GM23248 (cell line): Measurements from ENCODE around the gene C2CD2. TPM values are rescaled to one million over a fixed set of nuclear protein-coding genes. Genes with fewer than 3 reads are reported as not detected.

Source experiments
- DNase-seq: peaks from one replicate; pipeline ENCODE4 v3.0.0-alpha.2; 2015
- H2AFZ ChIP-seq: fragments of 200-600 bp; sonication (generic); 2 replicates; pipeline ENCODE4 v1.6.1; 2016; ENCODE audit warnings: antibody characterized with exemption
- H3F3A ChIP-seq: fragments of 200-600 bp; sonication (generic); 2 replicates; pipeline ENCODE4 v1.6.1; 2016; ENCODE audit warnings: mild to moderate bottlenecking, antibody characterized with exemption, mixed run types; ENCODE audit not compliant: insufficient read depth
- H3K27ac ChIP-seq: fragments of 200-600 bp; sonication (generic); 2 replicates; pipeline ENCODE4 v1.5.1; 2016; ENCODE audit warnings: mild to moderate bottlenecking
- H3K27me3 ChIP-seq: fragments of 200-600 bp; sonication (generic); replicated peaks from 2 replicates; pipeline ENCODE4 v1.6.1; 2016; ENCODE audit warnings: mild to moderate bottlenecking; ENCODE audit not compliant: insufficient read depth
- H3K36me3 ChIP-seq: fragments of 200-600 bp; sonication (generic); 2 replicates; pipeline ENCODE4 v1.6.1; 2016; ENCODE audit warnings: low read depth, mild to moderate bottlenecking
- H3K4me1 ChIP-seq: fragments of 200-600 bp; sonication (generic); 2 replicates; pipeline ENCODE4 v1.6.1; 2016; ENCODE audit warnings: mild to moderate bottlenecking; ENCODE audit not compliant: insufficient read depth
- H3K4me2 ChIP-seq: fragments of 200-600 bp; sonication (generic); one replicate; pipeline ENCODE4 v1.6.1; 2016; ENCODE audit warnings: mild to moderate bottlenecking; ENCODE audit not compliant: unreplicated experiment
- H3K4me3 ChIP-seq: fragments of 200-600 bp; sonication (generic); 2 replicates; pipeline ENCODE4 v1.5.1; 2016; ENCODE audit warnings: mild to moderate bottlenecking
- H3K79me2 ChIP-seq: fragments of 200-600 bp; sonication (generic); 2 replicates; pipeline ENCODE4 v1.6.1; 2016; ENCODE audit warnings: mild to moderate bottlenecking; ENCODE audit not compliant: insufficient read depth
- H3K9ac ChIP-seq: fragments of 200-600 bp; sonication (generic); 2 replicates; pipeline ENCODE4 v1.6.1; 2016; ENCODE audit warnings: mild to moderate bottlenecking
- H3K9me2 ChIP-seq: fragments of 200-600 bp; sonication (generic); 2 replicates; pipeline ENCODE4 v1.6.1; 2016; ENCODE audit warnings: mixed run types, mild to moderate bottlenecking, moderate library complexity; ENCODE audit not compliant: insufficient read depth
- H3K9me3 ChIP-seq: fragments of 200-600 bp; sonication (generic); one replicate; pipeline ENCODE4 v1.6.1; 2017; ENCODE audit warnings: low read depth
- H4K20me1 ChIP-seq: fragments of 200-600 bp; sonication (generic); 2 replicates; pipeline ENCODE4 v1.6.0; 2016; ENCODE audit not compliant: insufficient read depth
- EZH2 ChIP-seq: fragments of 200-600 bp; sonication (generic); IDR thresholded peaks from 2 replicates; pipeline ENCODE4 v1.6.1; 2018; ENCODE audit warnings: antibody characterized with exemption, mild to moderate bottlenecking; ENCODE audit not compliant: insufficient read depth, poor library complexity, severe bottlenecking
- EZH2phosphoT487 ChIP-seq: fragments of 200-600 bp; sonication (generic); IDR thresholded peaks from 2 replicates; pipeline ENCODE4 v1.6.1; 2018; ENCODE audit warnings: antibody characterized with exemption, moderate library complexity, mild to moderate bottlenecking, low read depth; ENCODE audit not compliant: insufficient read depth
- WGBS, 2 experiments: methylation state at CpG; one replicate each; pipeline ENCODE4 v1.1.6; 2015 to 2017; ENCODE audit warnings: low lambda C conversion rate in 2 of 2, low coverage in 1 of 2; ENCODE audit errors: missing lambda C conversion rate in 2 of 2; 5-methylcytosine and 5-hydroxymethylcytosine counted together
- in situ Hi-C: fragments of 300-500 bp; cut with MboI; formaldehyde crosslinking; loops from 2 replicates; pipeline ENCODE4 v1.15.0; 2020
- polyA plus RNA-seq: library from polyadenylated mRNA; unstranded; fragments of >200 nt; fragmentation: Nextera tagmentation; extraction: Ambion mirVana; gene quantifications from 2 replicates; pipeline ENCODE4 v1.2.1, GENCODE V29; 2016
- total RNA-seq: library from RNA; depleted of rRNA; stranded (reverse); fragments of >200 nt; shearing (Covaris generic); gene quantifications from 2 replicates; pipeline ENCODE4 v1.2.3, GENCODE V29; 2014

Gene C2CD2
- total and polyA plus RNA-seq, 2 experiments from 2014 or later, result 7.6 to 12.2 TPM

DNA sequence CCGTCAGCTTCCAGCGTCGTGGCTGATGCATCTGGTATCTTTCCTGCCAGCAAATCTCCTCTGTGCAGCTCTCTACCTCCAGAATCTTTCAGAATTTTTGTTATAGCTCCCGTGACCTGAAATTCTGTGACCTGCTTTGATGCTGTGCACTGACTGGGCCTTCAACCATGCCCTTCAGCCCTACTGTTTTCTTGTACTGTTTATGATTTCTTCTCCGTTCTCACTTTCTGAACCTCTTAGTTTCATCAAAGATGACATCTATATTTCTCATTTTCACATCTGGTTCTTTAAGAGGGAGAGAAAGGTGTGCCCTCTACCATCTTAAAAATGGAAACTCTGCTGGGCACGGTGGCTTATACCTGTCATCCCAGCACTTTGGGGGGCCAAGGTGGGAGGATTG is 80.4 kb downstream of the C2CD2 start:
- TF ChIP-seq EZH2phosphoT487 (no peak), EZH2 (no peak)
- Histone ChIP-seq H3K9ac (no peak overlapping the region), H3K79me2 (peaks cover 47% of the 10 kb centered on the region), H3K4me3 (no peak overlapping the region), H3F3A (0 out of 2 replicates have a peak, but pooled peaks cover 10% of the 10 kb centered on the region), H4K20me1 (no peaks in the 10 kb centered on the region), H3K9me3 (no peaks in the 10 kb centered on the region), H3K27ac (no peak overlapping the region), H2AFZ (no peak overlapping the region), H3K27me3 (no peaks in the 10 kb centered on the region), H3K4me2 (no peak overlapping the region), H3K4me1 (peaks cover 13% of the 10 kb centered on the region), H3K9me2 (no peaks in the 10 kb centered on the region), H3K36me3 (0 out of 2 replicates have a peak, but pooled peaks cover 4% of the 10 kb centered on the region)
- WGBS, 2 experiments, result 78 to 80% methylated on average over 6 of the region's 6 CpGs
- DNase-seq, result no peak
- in situ Hi-C loops, result no loop called here

DNA sequence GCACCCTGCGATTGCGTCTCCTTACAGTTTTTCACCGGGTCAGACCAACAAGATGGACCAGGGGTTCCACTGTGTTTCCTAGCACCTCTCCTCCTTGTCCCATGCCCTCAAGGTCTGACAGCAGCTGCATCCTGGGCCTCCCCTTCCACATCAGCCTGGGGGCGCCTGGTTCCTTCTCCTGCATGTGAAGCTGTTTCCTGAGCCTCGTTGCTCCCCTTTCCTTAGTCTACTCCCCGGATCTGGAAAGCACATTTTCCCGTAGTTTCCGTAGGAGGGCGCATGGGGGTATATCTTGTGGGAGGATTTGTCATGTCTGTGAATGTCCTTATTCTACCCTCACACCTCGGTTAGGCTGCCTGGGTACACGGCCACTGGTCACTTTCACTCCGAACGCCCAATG is 80.8 kb downstream of the C2CD2 start:
- 86 to 92% methylated on average over 13 of the region's 13 CpGs for WGBS, 2 experiments
- no peaks in the 10 kb centered on the region for H3K9me3 ChIP-seq
- H3K9ac ChIP-seq, result no peak overlapping the region
- H3K27me3 ChIP-seq, result no peaks in the 10 kb centered on the region
- no peak for DNase-seq
- in situ Hi-C loops, result no loop called here
- H2AFZ ChIP-seq, result no peak overlapping the region
- peaks cover 17% of the 10 kb centered on the region for H3K4me1 ChIP-seq
- no peaks in the 10 kb centered on the region for H3K9me2 ChIP-seq
- H3K36me3 ChIP-seq, result 0 out of 2 replicates have a peak, but pooled peaks cover 4% of the 10 kb centered on the region
- no peak overlapping the region for H3K27ac ChIP-seq
- H3F3A ChIP-seq, result 0 out of 2 replicates have a peak, but pooled peaks cover 6% of the 10 kb centered on the region
- peaks cover 42% of the 10 kb centered on the region for H3K79me2 ChIP-seq
- no peak overlapping the region for H3K4me3 ChIP-seq
- no peaks in the 10 kb centered on the region for H4K20me1 ChIP-seq
- TF ChIP-seq EZH2phosphoT487 (no peak), EZH2 (no peak)
- H3K4me2 ChIP-seq, result no peak overlapping the region

- Histone ChIP-seq H4K20me1 (no peaks in the 10 kb centered on the region), H3K4me1 (peaks cover 11% of the 10 kb centered on the region; the same call in 1 of the 2 replicates), H3K9me3 (no peaks in the 10 kb centered on the region), H3K36me3 (0 out of 2 replicates have a peak, but pooled peaks cover 4% of the 10 kb centered on the region), H2AFZ (no peak overlapping the region), H3F3A (no peaks in the 10 kb centered on the region), H3K27me3 (no peaks in the 10 kb centered on the region), H3K79me2 (peaks cover 45% of the 10 kb centered on the region), H3K9ac (no peak overlapping the region), H3K4me3 (no peak overlapping the region), H3K4me2 (no peak overlapping the region), H3K9me2 (no peaks in the 10 kb centered on the region), H3K27ac (no peak overlapping the region)
- 93% methylated on average over 15 of the region's 15 CpGs for WGBS, 2 experiments
- no peak for TF ChIP-seq EZH2phosphoT487
- no peak for TF ChIP-seq EZH2
- no peak for DNase-seq
- in situ Hi-C loops, result no loop called here
These were observed 82.4 kb downstream of the C2CD2 start for GRCh38 chr21:41871293-41872030.

DNA sequence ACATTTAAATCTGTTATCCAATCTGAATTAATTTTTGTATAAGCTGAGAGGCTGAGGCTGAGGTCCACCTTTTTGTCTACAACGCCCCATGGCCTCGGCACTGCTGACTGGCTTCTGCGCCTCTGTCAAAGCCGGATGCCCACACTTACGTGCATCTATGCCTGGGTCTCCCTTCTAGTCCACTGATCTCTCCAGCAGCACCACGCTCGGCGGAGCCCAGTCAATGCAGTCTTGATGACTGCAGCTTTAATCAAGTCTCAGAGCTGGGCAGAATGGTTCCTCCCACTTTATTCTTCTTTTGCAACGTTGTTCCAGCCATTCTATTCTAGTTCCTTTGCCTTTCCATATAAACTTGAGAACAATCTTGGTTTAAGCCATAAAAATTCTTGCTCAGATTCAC is 84.0 kb downstream of the C2CD2 start:
- H3K79me2 ChIP-seq, result peaks cover 45% of the 10 kb centered on the region
- no peaks in the 10 kb centered on the region for H4K20me1 ChIP-seq
- 76 to 80% methylated on average over 9 of the region's 9 CpGs for WGBS, 2 experiments
- H3K4me2 ChIP-seq, result no peak overlapping the region
- no peak for DNase-seq
- H3K4me1 ChIP-seq, result peaks cover 11% of the 10 kb centered on the region; the same call in 1 of the 2 replicates
- in situ Hi-C loops, result no loop called here
- no peak overlapping the region for H3K9ac ChIP-seq
- no peaks in the 10 kb centered on the region for H3F3A ChIP-seq
- H2AFZ ChIP-seq, result no peak overlapping the region
- H3K36me3 ChIP-seq, result 0 out of 2 replicates have a peak, but pooled peaks cover 4% of the 10 kb centered on the region
- H3K9me2 ChIP-seq, result no peaks in the 10 kb centered on the region
- H3K4me3 ChIP-seq, result no peak overlapping the region
- no peaks in the 10 kb centered on the region for H3K9me3 ChIP-seq
- TF ChIP-seq EZH2phosphoT487, result no peak
- no peak for TF ChIP-seq EZH2
- H3K27me3 ChIP-seq, result no peaks in the 10 kb centered on the region
- no peak overlapping the region for H3K27ac ChIP-seq
